Neural progenitor cell (in vitro differentiated cells): Measurements from ENCODE around the gene P4HA1.
"Not testable (repeated sequence)": the region's sequence is repeated elsewhere in the genome, so short reads cannot be mapped to it uniquely, and the experiment has no call there.

Source experiments
- CTCF ChIP-seq: fragments of 200-600 bp; sonication (generic); IDR thresholded peaks from 2 replicates; pipeline ENCODE4 v1.5.1; 2017; ENCODE audit warnings: antibody characterized with exemption, mild to moderate bottlenecking
- EZH2 ChIP-seq: fragments of 200-600 bp; sonication (generic); IDR thresholded peaks from 2 replicates; pipeline ENCODE4 v1.6.1; 2017; ENCODE audit warnings: antibody characterized with exemption, mild to moderate bottlenecking, moderate library complexity
- EZH2phosphoT487 ChIP-seq: fragments of 200-600 bp; sonication (generic); IDR thresholded peaks from 2 replicates; pipeline ENCODE4 v1.6.1; 2017; ENCODE audit warnings: antibody characterized with exemption

- not testable (repeated sequence) for TF ChIP-seq CTCF, EZH2, EZH2phosphoT487
Measured at GRCh38 chr10:73021538-73022164, 75.0 kb downstream of the P4HA1 start.
